WTC11 (cell line): ENCODE measurements around the gene MAP1A. TPM values are rescaled to one million over a fixed set of nuclear protein-coding genes. Genes with fewer than 3 reads are reported as not detected.

Experiments
- ATAC-seq: fragments of 200-7000 bp; cut with Tn5 transposase; 2 replicates; pipeline ENCODE4 v1.10.0; 2021; ENCODE audit warnings: mild to moderate bottlenecking, moderate library complexity
- CTCF ChIA-PET: fragments of 300-600 bp; sonication (Branson Sonifier 250); formaldehyde crosslinking; loops from one replicate; lab custom pipeline; 2021; ENCODE audit warnings: antibody characterized with exemption; lab: Charles Lee
- POLR2A ChIA-PET: fragments of 350-600 bp; sonication (Branson Sonifier 250); formaldehyde crosslinking; loops from one replicate; lab custom pipeline; 2021; ENCODE audit warnings: antibody characterized with exemption; lab: Charles Lee
- DNase-seq: peaks from one replicate; pipeline ENCODE4 v3.0.0; 2021; ENCODE audit warnings: low spot score
- H3K27ac Mint-ChIP-seq: 2 replicates; pipeline ENCODE4 v1.8.0; 2021; ENCODE audit warnings: mixed read lengths
- H3K27me3 Mint-ChIP-seq: 2 replicates; pipeline ENCODE4 v1.8.0; 2021; ENCODE audit warnings: low read depth, mild to moderate bottlenecking, moderate library complexity, mixed read lengths
- H3K36me3 Mint-ChIP-seq: 2 replicates; pipeline ENCODE4 v1.8.0; 2021; ENCODE audit warnings: mixed read lengths
- H3K4me1 Mint-ChIP-seq: 2 replicates; pipeline ENCODE4 v1.8.0; 2022; ENCODE audit warnings: mixed read lengths
- H3K4me3 Mint-ChIP-seq: 2 replicates; pipeline ENCODE4 v1.8.0; 2021; ENCODE audit warnings: mild to moderate bottlenecking, moderate library complexity, mixed read lengths
- H3K9me3 Mint-ChIP-seq: 2 replicates; pipeline ENCODE4 v1.8.0; 2021; ENCODE audit warnings: mixed read lengths
- ATF1 ChIP-seq: sonication (generic); formaldehyde crosslinking; IDR thresholded peaks from 2 replicates; pipeline ENCODE4 v1.8.1; 2023; ENCODE audit warnings: mild to moderate bottlenecking, moderate library complexity, missing genetic modification reagents
- CBFB ChIP-seq: sonication (generic); formaldehyde crosslinking; IDR thresholded peaks from 2 replicates; pipeline ENCODE4 v1.8.1; 2022; ENCODE audit warnings: mild to moderate bottlenecking, low read depth, missing genetic modification reagents
- ETV6 ChIP-seq: sonication (generic); formaldehyde crosslinking; IDR thresholded peaks from 2 replicates; pipeline ENCODE4 v1.8.1; 2022; ENCODE audit warnings: mild to moderate bottlenecking, missing genetic modification reagents
- FOXJ3 ChIP-seq: sonication (generic); formaldehyde crosslinking; IDR thresholded peaks from 2 replicates; pipeline ENCODE4 v1.9.0; 2021; ENCODE audit warnings: missing genetic modification reagents, mild to moderate bottlenecking, borderline replicate concordance
- JAZF1 ChIP-seq: fragments of 250-450 bp; sonication (Bioruptor Pico); IDR thresholded peaks from 2 replicates; pipeline ENCODE4 v1.9.0; 2021; ENCODE audit warnings: moderate library complexity, mild to moderate bottlenecking, inconsistent platforms
- KAT7 ChIP-seq: sonication (generic); formaldehyde crosslinking; IDR thresholded peaks from 2 replicates; pipeline ENCODE4 v1.8.1; 2023; ENCODE audit warnings: missing genetic modification reagents, mild to moderate bottlenecking, borderline replicate concordance
- NR3C1 ChIP-seq: sonication (generic); formaldehyde crosslinking; conservative IDR thresholded peaks from 2 replicates; pipeline ENCODE4 v1.8.1; 2023; ENCODE audit warnings: low read depth, mild to moderate bottlenecking, missing genetic modification reagents
- RORB ChIP-seq: fragments of 250-450 bp; sonication (Bioruptor Pico); IDR thresholded peaks from 2 replicates; pipeline ENCODE4 v1.9.0; 2021; ENCODE audit warnings: mild to moderate bottlenecking
- TCF7 ChIP-seq: sonication (generic); formaldehyde crosslinking; IDR thresholded peaks from 2 replicates; pipeline ENCODE4 v1.8.0; 2022; ENCODE audit warnings: mild to moderate bottlenecking, low read depth, missing genetic modification reagents, moderate library complexity
- TEAD4 ChIP-seq: sonication (generic); formaldehyde crosslinking; IDR thresholded peaks from 2 replicates; pipeline ENCODE4 v1.8.0; 2022; ENCODE audit warnings: mild to moderate bottlenecking, missing genetic modification reagents
- ZNF232 ChIP-seq: sonication (generic); formaldehyde crosslinking; IDR thresholded peaks from 2 replicates; pipeline ENCODE4 v1.8.0; 2022; ENCODE audit warnings: mild to moderate bottlenecking, missing genetic modification reagents
- ZNF396 ChIP-seq: fragments of 250-450 bp; sonication (Bioruptor Pico); IDR thresholded peaks from 2 replicates; pipeline ENCODE4 v1.8.0; 2021; ENCODE audit warnings: mild to moderate bottlenecking, moderate library complexity, borderline replicate concordance
- ZNF416 ChIP-seq: fragments of 250-450 bp; sonication (Bioruptor Pico); IDR thresholded peaks from 2 replicates; pipeline ENCODE4 v1.9.0; 2021; ENCODE audit warnings: mild to moderate bottlenecking, inconsistent platforms
- total RNA-seq: library from RNA; stranded (reverse); gene quantifications from 3 replicates; pipeline ENCODE4 v1.2.3, GENCODE V29; 2021
- TF ChIP-seq, protein P1 (sequence below): sonication (generic); formaldehyde crosslinking; conservative IDR thresholded peaks from 2 replicates; pipeline ENCODE4 v1.8.1; 2022; ENCODE audit warnings: mild to moderate bottlenecking, missing genetic modification reagents
- TF ChIP-seq, protein P2 (sequence below): sonication (generic); formaldehyde crosslinking; IDR thresholded peaks from 2 replicates; pipeline ENCODE4 v1.8.1; 2023; ENCODE audit warnings: mild to moderate bottlenecking, missing genetic modification reagents
- TF ChIP-seq, protein P3 (sequence below): sonication (generic); formaldehyde crosslinking; IDR thresholded peaks from 2 replicates; pipeline ENCODE4 v1.8.1; 2023; ENCODE audit warnings: mild to moderate bottlenecking, moderate library complexity, missing genetic modification reagents
- TF ChIP-seq, protein P4 (sequence below): sonication (generic); formaldehyde crosslinking; IDR thresholded peaks from 2 replicates; pipeline ENCODE4 v1.8.0; 2023; ENCODE audit warnings: mild to moderate bottlenecking, missing genetic modification reagents
- TF ChIP-seq, protein P5 (sequence below): fragments of 250-450 bp; sonication (Bioruptor Pico); IDR thresholded peaks from 2 replicates; pipeline ENCODE4 v1.9.0; 2021; ENCODE audit warnings: mild to moderate bottlenecking, borderline replicate concordance

The MAP1A gene
- total RNA-seq, 1 experiment from 2014 or later: 2.2 TPM

DNA sequence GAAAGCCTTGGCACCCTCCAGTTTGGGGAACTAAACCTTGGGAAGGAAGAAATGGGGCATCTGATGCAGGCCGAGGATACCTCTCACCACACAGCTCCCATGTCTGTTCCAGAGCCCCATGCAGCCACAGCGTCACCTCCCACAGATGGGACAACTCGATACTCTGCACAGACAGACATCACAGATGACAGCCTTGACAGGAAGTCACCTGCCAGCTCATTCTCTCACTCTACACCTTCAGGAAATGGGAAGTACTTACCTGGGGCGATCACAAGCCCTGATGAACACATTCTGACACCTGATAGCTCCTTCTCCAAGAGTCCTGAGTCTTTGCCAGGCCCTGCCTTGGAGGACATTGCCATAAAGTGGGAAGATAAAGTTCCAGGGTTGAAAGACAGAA is 7.7 kb downstream of the MAP1A start:
- H3K27me3 Mint-ChIP-seq: peaks cover 20% of the 10 kb centered on the region
- TF ChIP-seq CBFB (CRISPR knock-in tag) (no peak), FOXJ3 (CRISPR knock-in tag) (no peak), JAZF1 (CRISPR knock-in tag) (no peak), ZNF396 (CRISPR knock-in tag) (no peak), ZNF416 (CRISPR knock-in tag) (no peak), TEAD4 (CRISPR knock-in tag) (no peak), KAT7 (CRISPR knock-in tag) (no peak), ATF1 (CRISPR knock-in tag) (no peak), ZNF232 (CRISPR knock-in tag) (no peak), RORB (CRISPR knock-in tag) (no peak), ETV6 (no peak), NR3C1 (no peak), TCF7 (no peak)
- TF ChIP-seq, protein P1, sequence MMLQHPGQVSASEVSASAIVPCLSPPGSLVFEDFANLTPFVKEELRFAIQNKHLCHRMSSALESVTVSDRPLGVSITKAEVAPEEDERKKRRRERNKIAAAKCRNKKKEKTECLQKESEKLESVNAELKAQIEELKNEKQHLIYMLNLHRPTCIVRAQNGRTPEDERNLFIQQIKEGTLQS: no peak
- TF ChIP-seq, protein P2, sequence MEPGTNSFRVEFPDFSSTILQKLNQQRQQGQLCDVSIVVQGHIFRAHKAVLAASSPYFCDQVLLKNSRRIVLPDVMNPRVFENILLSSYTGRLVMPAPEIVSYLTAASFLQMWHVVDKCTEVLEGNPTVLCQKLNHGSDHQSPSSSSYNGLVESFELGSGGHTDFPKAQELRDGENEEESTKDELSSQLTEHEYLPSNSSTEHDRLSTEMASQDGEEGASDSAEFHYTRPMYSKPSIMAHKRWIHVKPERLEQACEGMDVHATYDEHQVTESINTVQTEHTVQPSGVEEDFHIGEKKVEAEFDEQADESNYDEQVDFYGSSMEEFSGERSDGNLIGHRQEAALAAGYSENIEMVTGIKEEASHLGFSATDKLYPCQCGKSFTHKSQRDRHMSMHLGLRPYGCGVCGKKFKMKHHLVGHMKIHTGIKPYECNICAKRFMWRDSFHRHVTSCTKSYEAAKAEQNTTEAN (CRISPR knock-in tag): no peak
- TF ChIP-seq, protein P3, sequence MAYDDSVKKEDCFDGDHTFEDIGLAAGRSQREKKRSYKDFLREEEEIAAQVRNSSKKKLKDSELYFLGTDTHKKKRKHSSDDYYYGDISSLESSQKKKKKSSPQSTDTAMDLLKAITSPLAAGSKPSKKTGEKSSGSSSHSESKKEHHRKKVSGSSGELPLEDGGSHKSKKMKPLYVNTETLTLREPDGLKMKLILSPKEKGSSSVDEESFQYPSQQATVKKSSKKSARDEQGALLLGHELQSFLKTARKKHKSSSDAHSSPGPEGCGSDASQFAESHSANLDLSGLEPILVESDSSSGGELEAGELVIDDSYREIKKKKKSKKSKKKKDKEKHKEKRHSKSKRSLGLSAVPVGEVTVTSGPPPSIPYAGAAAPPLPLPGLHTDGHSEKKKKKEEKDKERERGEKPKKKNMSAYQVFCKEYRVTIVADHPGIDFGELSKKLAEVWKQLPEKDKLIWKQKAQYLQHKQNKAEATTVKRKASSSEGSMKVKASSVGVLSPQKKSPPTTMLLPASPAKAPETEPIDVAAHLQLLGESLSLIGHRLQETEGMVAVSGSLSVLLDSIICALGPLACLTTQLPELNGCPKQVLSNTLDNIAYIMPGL (CRISPR knock-in tag): no peak
- TF ChIP-seq, protein P4, sequence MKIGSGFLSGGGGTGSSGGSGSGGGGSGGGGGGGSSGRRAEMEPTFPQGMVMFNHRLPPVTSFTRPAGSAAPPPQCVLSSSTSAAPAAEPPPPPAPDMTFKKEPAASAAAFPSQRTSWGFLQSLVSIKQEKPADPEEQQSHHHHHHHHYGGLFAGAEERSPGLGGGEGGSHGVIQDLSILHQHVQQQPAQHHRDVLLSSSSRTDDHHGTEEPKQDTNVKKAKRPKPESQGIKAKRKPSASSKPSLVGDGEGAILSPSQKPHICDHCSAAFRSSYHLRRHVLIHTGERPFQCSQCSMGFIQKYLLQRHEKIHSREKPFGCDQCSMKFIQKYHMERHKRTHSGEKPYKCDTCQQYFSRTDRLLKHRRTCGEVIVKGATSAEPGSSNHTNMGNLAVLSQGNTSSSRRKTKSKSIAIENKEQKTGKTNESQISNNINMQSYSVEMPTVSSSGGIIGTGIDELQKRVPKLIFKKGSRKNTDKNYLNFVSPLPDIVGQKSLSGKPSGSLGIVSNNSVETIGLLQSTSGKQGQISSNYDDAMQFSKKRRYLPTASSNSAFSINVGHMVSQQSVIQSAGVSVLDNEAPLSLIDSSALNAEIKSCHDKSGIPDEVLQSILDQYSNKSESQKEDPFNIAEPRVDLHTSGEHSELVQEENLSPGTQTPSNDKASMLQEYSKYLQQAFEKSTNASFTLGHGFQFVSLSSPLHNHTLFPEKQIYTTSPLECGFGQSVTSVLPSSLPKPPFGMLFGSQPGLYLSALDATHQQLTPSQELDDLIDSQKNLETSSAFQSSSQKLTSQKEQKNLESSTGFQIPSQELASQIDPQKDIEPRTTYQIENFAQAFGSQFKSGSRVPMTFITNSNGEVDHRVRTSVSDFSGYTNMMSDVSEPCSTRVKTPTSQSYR: no peak
- TF ChIP-seq, protein P5, sequence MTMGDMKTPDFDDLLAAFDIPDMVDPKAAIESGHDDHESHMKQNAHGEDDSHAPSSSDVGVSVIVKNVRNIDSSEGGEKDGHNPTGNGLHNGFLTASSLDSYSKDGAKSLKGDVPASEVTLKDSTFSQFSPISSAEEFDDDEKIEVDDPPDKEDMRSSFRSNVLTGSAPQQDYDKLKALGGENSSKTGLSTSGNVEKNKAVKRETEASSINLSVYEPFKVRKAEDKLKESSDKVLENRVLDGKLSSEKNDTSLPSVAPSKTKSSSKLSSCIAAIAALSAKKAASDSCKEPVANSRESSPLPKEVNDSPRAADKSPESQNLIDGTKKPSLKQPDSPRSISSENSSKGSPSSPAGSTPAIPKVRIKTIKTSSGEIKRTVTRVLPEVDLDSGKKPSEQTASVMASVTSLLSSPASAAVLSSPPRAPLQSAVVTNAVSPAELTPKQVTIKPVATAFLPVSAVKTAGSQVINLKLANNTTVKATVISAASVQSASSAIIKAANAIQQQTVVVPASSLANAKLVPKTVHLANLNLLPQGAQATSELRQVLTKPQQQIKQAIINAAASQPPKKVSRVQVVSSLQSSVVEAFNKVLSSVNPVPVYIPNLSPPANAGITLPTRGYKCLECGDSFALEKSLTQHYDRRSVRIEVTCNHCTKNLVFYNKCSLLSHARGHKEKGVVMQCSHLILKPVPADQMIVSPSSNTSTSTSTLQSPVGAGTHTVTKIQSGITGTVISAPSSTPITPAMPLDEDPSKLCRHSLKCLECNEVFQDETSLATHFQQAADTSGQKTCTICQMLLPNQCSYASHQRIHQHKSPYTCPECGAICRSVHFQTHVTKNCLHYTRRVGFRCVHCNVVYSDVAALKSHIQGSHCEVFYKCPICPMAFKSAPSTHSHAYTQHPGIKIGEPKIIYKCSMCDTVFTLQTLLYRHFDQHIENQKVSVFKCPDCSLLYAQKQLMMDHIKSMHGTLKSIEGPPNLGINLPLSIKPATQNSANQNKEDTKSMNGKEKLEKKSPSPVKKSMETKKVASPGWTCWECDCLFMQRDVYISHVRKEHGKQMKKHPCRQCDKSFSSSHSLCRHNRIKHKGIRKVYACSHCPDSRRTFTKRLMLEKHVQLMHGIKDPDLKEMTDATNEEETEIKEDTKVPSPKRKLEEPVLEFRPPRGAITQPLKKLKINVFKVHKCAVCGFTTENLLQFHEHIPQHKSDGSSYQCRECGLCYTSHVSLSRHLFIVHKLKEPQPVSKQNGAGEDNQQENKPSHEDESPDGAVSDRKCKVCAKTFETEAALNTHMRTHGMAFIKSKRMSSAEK: no peak
- TF ChIP-seq, all 79 proteins: peak for 0
- POLR2A ChIA-PET: no interaction called here
- peaks cover 3% of the 10 kb centered on the region; the same call in 1 of the 2 replicates for H3K4me1 Mint-ChIP-seq
- ATAC-seq (no peak), DNase-seq (no peak)
- no peaks in the 10 kb centered on the region for H3K36me3 Mint-ChIP-seq
- H3K9me3 Mint-ChIP-seq: no peaks in the 10 kb centered on the region
- H3K27ac Mint-ChIP-seq: no peak overlapping the region
- no peak overlapping the region for H3K4me3 Mint-ChIP-seq
- CTCF ChIA-PET: interaction anchor here (0.9 kb wide), 1 partner anchor 11 kb away, joined by 4 read pairs; no protein-coding TSS in a partner anchor
